ENCODE measurements around the gene PSMB10.
"Not testable (repeated sequence)": the region's sequence is repeated elsewhere in the genome, so short reads cannot be mapped to it uniquely, and the experiment has no call there.

PSMB10 gene

DNA sequence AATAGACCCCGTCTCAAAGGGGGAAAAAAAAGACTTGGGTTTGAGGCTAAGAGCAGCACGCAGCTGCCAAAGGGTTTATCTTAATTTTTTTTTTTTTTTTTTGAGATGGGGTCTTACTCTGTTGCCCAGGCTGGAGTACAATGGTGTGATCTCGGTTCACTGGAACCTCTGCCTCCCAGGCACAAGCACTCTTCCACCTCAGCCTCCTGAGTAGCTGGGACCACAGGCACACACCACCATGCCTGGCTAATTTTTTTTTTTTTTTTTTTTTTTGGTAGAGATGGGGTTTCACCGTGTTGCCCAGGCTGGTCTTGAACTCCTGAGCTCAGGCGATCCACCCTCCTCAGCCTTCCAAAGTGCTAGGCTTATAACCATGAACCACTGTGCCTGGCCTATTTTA, 1.1 kb upstream of the PSMB10 start:
- Histone ChIP-seq H3K4me3 (ENCODE audit: low read length in 2 of 2) (peak overlapping the region in 1 of 2 donors; percentile 97), H3K4me1 (ENCODE audit: control insufficient read depth in 2 of 2, insufficient read depth in 1 of 2, low read depth in 1 of 2, low read length in 2 of 2) (peaks cover 11 to 17% of the 10 kb centered on the region in 2 donors), H3K36me3 (replicated peaks in 1 of 2; ENCODE audit: control insufficient read depth in 2 of 2, insufficient read depth in 2 of 2, low read length in 2 of 2) (peaks cover 14 to 22% of the 10 kb centered on the region in 2 donors)
- not testable (repeated sequence) for H3K9ac ChIP-seq (ENCODE audit: low read depth, low read length, poor library complexity); H2BK15ac ChIP-seq (ENCODE audit: low read length); H3K4me2 ChIP-seq (ENCODE audit: insufficient read depth, low read length, poor library complexity, severe bottlenecking); H2BK120ac ChIP-seq (ENCODE audit: low read depth, low read length); DNase-seq (ENCODE audit: low spot score); H2BK12ac ChIP-seq (ENCODE audit: low read length); H2AFZ ChIP-seq (ENCODE audit: low read length); H3K14ac ChIP-seq (ENCODE audit: low read length); H4K8ac ChIP-seq (ENCODE audit: low read depth, low read length); H3K4ac ChIP-seq (ENCODE audit: low read length); H3K9me3 ChIP-seq (replicated peaks in 1 of 2; ENCODE audit: control insufficient read depth in 2 of 2, insufficient read depth in 1 of 2, low read depth in 1 of 2, low read length in 2 of 2); H3K18ac ChIP-seq (ENCODE audit: low read length); H3K27me3 ChIP-seq (ENCODE audit: control insufficient read depth in 3 of 3, insufficient read depth in 3 of 3, low read depth in 1 of 3, low read length in 3 of 3); H2BK5ac ChIP-seq (ENCODE audit: low read length); H3K79me1 ChIP-seq (ENCODE audit: low read depth, low read length); H3K27ac ChIP-seq (replicated peaks; ENCODE audit: low read length); H2AK5ac ChIP-seq (ENCODE audit: low read depth, low read length); H4K91ac ChIP-seq (ENCODE audit: low read depth, low read length, poor library complexity); H3K23ac ChIP-seq (ENCODE audit: low read depth, low read length, poor library complexity)
- WGBS, 2 donors (ENCODE audit: extremely low coverage in 2 of 2, insufficient read length in 2 of 2, insufficient replicate concordance in 1 of 2): no CpG with 5 or more reads among the region's 5 CpGs

GRCh38 chr16:67936880-67937605, 393 bp upstream of the PSMB10 start:
- no CpG with 5 or more reads among the region's 6 CpGs for WGBS, 2 donors (ENCODE audit: extremely low coverage in 2 of 2, insufficient read length in 2 of 2, insufficient replicate concordance in 1 of 2)
- Histone ChIP-seq H3K23ac (ENCODE audit: low read depth, low read length, poor library complexity) (no peak overlapping the region), H2BK15ac (ENCODE audit: low read length) (no peak overlapping the region), H3K4me3 (ENCODE audit: low read length in 2 of 2) (peak overlapping the region; percentile 88 to 97), H3K27ac (replicated peaks; ENCODE audit: low read length) (no peak overlapping the region), H2AFZ (ENCODE audit: low read length) (peak overlapping the region; percentile 97), H3K9ac (ENCODE audit: low read depth, low read length, poor library complexity) (no peak overlapping the region), H3K79me1 (ENCODE audit: low read depth, low read length) (peaks cover 6% of the 10 kb centered on the region), H3K36me3 (replicated peaks in 1 of 2; ENCODE audit: control insufficient read depth in 2 of 2, insufficient read depth in 2 of 2, low read length in 2 of 2) (peaks cover 10 to 21% of the 10 kb centered on the region in 2 donors), H2BK120ac (ENCODE audit: low read depth, low read length) (no peak overlapping the region), H2BK12ac (ENCODE audit: low read length) (no peak overlapping the region), H3K18ac (ENCODE audit: low read length) (no peak overlapping the region), H2AK5ac (ENCODE audit: low read depth, low read length) (no peak overlapping the region), H2BK5ac (ENCODE audit: low read length) (no peak overlapping the region), H4K91ac (ENCODE audit: low read depth, low read length, poor library complexity) (no peak overlapping the region), H3K9me3 (replicated peaks in 1 of 2; ENCODE audit: control insufficient read depth in 2 of 2, insufficient read depth in 1 of 2, low read depth in 1 of 2, low read length in 2 of 2) (no peaks in the 10 kb centered on the region), H3K27me3 (ENCODE audit: control insufficient read depth in 3 of 3, insufficient read depth in 3 of 3, low read depth in 1 of 3, low read length in 3 of 3) (peaks cover 0 to 4% (median 0%) of the 10 kb centered on the region in 3 experiments), H4K8ac (ENCODE audit: low read depth, low read length) (no peak overlapping the region), H3K14ac (ENCODE audit: low read length) (no peak overlapping the region), H3K4ac (ENCODE audit: low read length) (no peak overlapping the region), H3K4me2 (ENCODE audit: insufficient read depth, low read length, poor library complexity, severe bottlenecking) (peak overlapping the region; percentile 98), H3K4me1 (ENCODE audit: control insufficient read depth in 2 of 2, insufficient read depth in 1 of 2, low read depth in 1 of 2, low read length in 2 of 2) (peaks cover 11 to 17% of the 10 kb centered on the region in 2 donors)
- no peak for DNase-seq (ENCODE audit: low spot score)

DNA sequence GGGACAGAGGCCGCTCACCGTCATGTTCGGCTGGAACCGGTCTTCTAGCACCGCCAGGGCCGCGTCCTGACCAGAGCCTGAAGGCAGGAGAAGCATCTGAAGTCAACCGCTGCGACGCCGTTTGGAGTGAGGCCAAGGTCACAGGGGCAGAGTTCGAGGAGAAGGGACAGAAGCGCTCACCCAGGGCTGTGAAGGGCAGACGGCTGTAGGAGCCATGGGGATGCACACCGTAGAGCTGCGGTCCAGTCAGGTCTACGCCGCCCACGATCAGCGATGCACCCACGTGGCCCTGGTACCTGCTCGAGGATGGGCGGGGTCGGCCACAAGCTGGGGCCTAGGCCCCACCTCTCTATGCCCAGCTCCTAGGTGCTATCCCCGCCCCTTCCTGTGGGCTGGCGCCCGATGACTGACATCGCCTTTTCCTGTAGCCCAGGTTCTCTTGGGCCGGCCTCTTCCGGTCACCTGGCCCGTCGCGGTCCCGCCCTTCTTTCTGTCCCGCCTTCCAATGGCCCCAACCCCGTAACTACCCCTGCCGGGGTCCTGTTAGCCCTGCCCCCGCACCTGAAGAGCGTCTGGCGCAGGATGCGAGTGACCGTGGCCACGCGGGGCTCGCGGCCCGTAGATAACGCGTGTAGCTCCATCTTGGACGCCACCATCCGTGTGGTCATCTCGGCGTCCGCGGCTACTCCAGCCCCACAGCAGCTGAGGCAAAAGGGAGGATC, 1.1 kb downstream of the PSMB10 start:
- no peak overlapping the region for H4K8ac ChIP-seq (ENCODE audit: low read depth, low read length)
- peaks cover 11 to 17% of the 10 kb centered on the region in 2 donors for H3K4me1 ChIP-seq (ENCODE audit: control insufficient read depth in 2 of 2, insufficient read depth in 1 of 2, low read depth in 1 of 2, low read length in 2 of 2)
- peak overlapping the region; percentile 94 for H2BK5ac ChIP-seq (ENCODE audit: low read length)
- H3K27ac ChIP-seq (replicated peaks; ENCODE audit: low read length): peak overlapping the region; percentile 60
- H2BK12ac ChIP-seq (ENCODE audit: low read length): peak overlapping the region; percentile 7
- peak overlapping the region; percentile 88 for H2AK5ac ChIP-seq (ENCODE audit: low read depth, low read length)
- H3K27me3 ChIP-seq (ENCODE audit: control insufficient read depth in 3 of 3, insufficient read depth in 3 of 3, low read depth in 1 of 3, low read length in 3 of 3): peaks cover 0 to 4% (median 0%) of the 10 kb centered on the region in 3 experiments
- H3K4me3 ChIP-seq (ENCODE audit: low read length in 2 of 2): peak overlapping the region; percentile 88 to 97
- no CpG with 5 or more reads among the region's 55 CpGs for WGBS, 2 donors (ENCODE audit: extremely low coverage in 2 of 2, insufficient read length in 2 of 2, insufficient replicate concordance in 1 of 2)
- H3K79me1 ChIP-seq (ENCODE audit: low read depth, low read length): peaks cover 6% of the 10 kb centered on the region
- peak overlapping the region; percentile 96 for H3K14ac ChIP-seq (ENCODE audit: low read length)
- peak overlapping the region; percentile 97 for H2AFZ ChIP-seq (ENCODE audit: low read length)
- H3K4me2 ChIP-seq (ENCODE audit: insufficient read depth, low read length, poor library complexity, severe bottlenecking): peak overlapping the region; percentile 98
- peak; percentile 84 for DNase-seq (ENCODE audit: low spot score)
- H3K9me3 ChIP-seq (replicated peaks in 1 of 2; ENCODE audit: control insufficient read depth in 2 of 2, insufficient read depth in 1 of 2, low read depth in 1 of 2, low read length in 2 of 2): no peaks in the 10 kb centered on the region
- peak overlapping the region; percentile 28 for H2BK120ac ChIP-seq (ENCODE audit: low read depth, low read length)
- H3K36me3 ChIP-seq (replicated peaks in 1 of 2; ENCODE audit: control insufficient read depth in 2 of 2, insufficient read depth in 2 of 2, low read length in 2 of 2): peaks cover 10 to 31% of the 10 kb centered on the region in 2 donors
- H3K23ac ChIP-seq (ENCODE audit: low read depth, low read length, poor library complexity): peak overlapping the region; percentile 100
- H3K9ac ChIP-seq (ENCODE audit: low read depth, low read length, poor library complexity): peak overlapping the region; percentile 100
- H3K18ac ChIP-seq (ENCODE audit: low read length): peak overlapping the region; percentile 100
- H4K91ac ChIP-seq (ENCODE audit: low read depth, low read length, poor library complexity): peak overlapping the region; percentile 58
- no peak overlapping the region for H3K4ac ChIP-seq (ENCODE audit: low read length)
- H2BK15ac ChIP-seq (ENCODE audit: low read length): peak overlapping the region; percentile 99

- Histone ChIP-seq H3K14ac (ENCODE audit: low read length) (peak overlapping the region; percentile 95), H3K18ac (ENCODE audit: low read length) (peak overlapping the region; percentile 90), H3K9ac (ENCODE audit: low read depth, low read length, poor library complexity) (peak overlapping the region; percentile 82), H2AFZ (ENCODE audit: low read length) (peak overlapping the region; percentile 97), H2BK120ac (ENCODE audit: low read depth, low read length) (peak overlapping the region; percentile 24), H4K8ac (ENCODE audit: low read depth, low read length) (no peak overlapping the region), H3K4me2 (ENCODE audit: insufficient read depth, low read length, poor library complexity, severe bottlenecking) (peak overlapping the region; percentile 98), H3K4ac (ENCODE audit: low read length) (no peak overlapping the region), H3K4me1 (ENCODE audit: control insufficient read depth in 2 of 2, insufficient read depth in 1 of 2, low read depth in 1 of 2, low read length in 2 of 2) (peaks cover 11 to 17% of the 10 kb centered on the region in 2 donors), H2BK5ac (ENCODE audit: low read length) (peak overlapping the region; percentile 62), H3K27me3 (ENCODE audit: control insufficient read depth in 3 of 3, insufficient read depth in 3 of 3, low read depth in 1 of 3, low read length in 3 of 3) (peaks cover 0 to 4% (median 0%) of the 10 kb centered on the region in 3 experiments), H3K36me3 (replicated peaks in 1 of 2; ENCODE audit: control insufficient read depth in 2 of 2, insufficient read depth in 2 of 2, low read length in 2 of 2) (peaks cover 9 to 31% of the 10 kb centered on the region in 2 donors), H2BK12ac (ENCODE audit: low read length) (peak overlapping the region; percentile 7), H3K27ac (replicated peaks; ENCODE audit: low read length) (no peak overlapping the region), H3K79me1 (ENCODE audit: low read depth, low read length) (peaks cover 5% of the 10 kb centered on the region), H3K4me3 (ENCODE audit: low read length in 2 of 2) (peak overlapping the region; percentile 84 to 97), H3K23ac (ENCODE audit: low read depth, low read length, poor library complexity) (peak overlapping the region; percentile 100), H3K9me3 (replicated peaks in 1 of 2; ENCODE audit: control insufficient read depth in 2 of 2, insufficient read depth in 1 of 2, low read depth in 1 of 2, low read length in 2 of 2) (no peaks in the 10 kb centered on the region), H4K91ac (ENCODE audit: low read depth, low read length, poor library complexity) (no peak overlapping the region), H2AK5ac (ENCODE audit: low read depth, low read length) (peak overlapping the region; percentile 32), H2BK15ac (ENCODE audit: low read length) (peak overlapping the region; percentile 25)
- WGBS, 2 donors (ENCODE audit: extremely low coverage in 2 of 2, insufficient read length in 2 of 2, insufficient replicate concordance in 1 of 2): no CpG with 5 or more reads among the region's 13 CpGs
- no peak for DNase-seq (ENCODE audit: low spot score)
Observed at GRCh38 chr16:67935101-67935401, 1.6 kb downstream of the PSMB10 start.

Measured in neuronal stem cell (in vitro differentiated cells).